Kidney epithelial cell (primary cell): Measurements from ENCODE around the gene NMNAT3. TPM values are rescaled to one million over a fixed set of nuclear protein-coding genes. Genes with fewer than 3 reads are reported as not detected.

Experiments
- DNase-seq: peaks from one replicate; pipeline ENCODE4 v3.0.0-alpha.2; 2010; ENCODE audit warnings: low read depth
- H3K27me3 ChIP-seq: 2 replicates; pipeline ENCODE4 v1.6.0; 2011; ENCODE audit warnings: low read length; ENCODE audit not compliant: control insufficient read depth, insufficient read depth
- H3K36me3 ChIP-seq: 2 replicates; pipeline ENCODE4 v1.5.1; 2011; ENCODE audit warnings: low read length; ENCODE audit not compliant: control insufficient read depth, insufficient read depth
- H3K4me3 ChIP-seq: 2 replicates; pipeline ENCODE4 v1.5.1; 2011; ENCODE audit warnings: low read depth, mild to moderate bottlenecking, control low read depth, low read length
- CTCF ChIP-seq: IDR thresholded peaks from 2 replicates; pipeline ENCODE4 v1.5.1; 2011; ENCODE audit warnings: mild to moderate bottlenecking, moderate library complexity, low read length, control low read depth, inconsistent platforms; ENCODE audit not compliant: insufficient read depth, poor library complexity, severe bottlenecking
- total RNA-seq: library from RNA; depleted of rRNA; stranded (reverse); fragments of >200 nt; gene quantifications from 2 replicates; pipeline ENCODE4 v1.2.3, GENCODE V29; 2015

Gene NMNAT3
- total RNA-seq, 1 donor from 2014 or later, result 8.6 TPM

GRCh38 chr3:139528281-139528680 lies 149.5 kb downstream of the NMNAT3 start:
- Histone ChIP-seq H3K27me3 (no peaks in the 10 kb centered on the region), H3K36me3 (no peaks in the 10 kb centered on the region), H3K4me3 (no peak overlapping the region)
- TF ChIP-seq CTCF, result no peak
- DNase-seq, result no peak

- H3K36me3 ChIP-seq, result no peaks in the 10 kb centered on the region
- no peak overlapping the region for H3K4me3 ChIP-seq
- no peak for DNase-seq
- H3K27me3 ChIP-seq, result no peaks in the 10 kb centered on the region
- TF ChIP-seq CTCF, result no peak
These were observed 150.5 kb downstream of the NMNAT3 start for GRCh38 chr3:139527265-139527664.

GRCh38 chr3:139526146-139526545 lies 151.6 kb downstream of the NMNAT3 start:
- TF ChIP-seq CTCF, result no peak
- DNase-seq, result no peak
- H3K27me3 ChIP-seq, result no peaks in the 10 kb centered on the region

GRCh38 chr3:139524841-139525636 lies 152.7 kb downstream of the NMNAT3 start:
- no peak for TF ChIP-seq CTCF
- no peaks in the 10 kb centered on the region for H3K27me3 ChIP-seq
- H3K36me3 ChIP-seq, result peaks cover 3% of the 10 kb centered on the region
- DNase-seq, result no peak
- H3K4me3 ChIP-seq, result no peak overlapping the region

More at GRCh38 chr3:139526146-139526545, 151.6 kb downstream of the NMNAT3 start:
- no peaks in the 10 kb centered on the region for H3K36me3 ChIP-seq
- no peak overlapping the region for H3K4me3 ChIP-seq

- Histone ChIP-seq H3K27me3 (no peaks in the 10 kb centered on the region), H3K36me3 (peaks cover 3% of the 10 kb centered on the region), H3K4me3 (no peak overlapping the region)
- TF ChIP-seq CTCF, result no peak
- no peak for DNase-seq
These were observed 154.1 kb downstream of the NMNAT3 start for GRCh38 chr3:139523718-139524117.

GRCh38 chr3:139523166-139523565 lies 154.6 kb downstream of the NMNAT3 start:
- no peaks in the 10 kb centered on the region for H3K27me3 ChIP-seq
- no peak for DNase-seq
- peaks cover 3% of the 10 kb centered on the region for H3K36me3 ChIP-seq
- no peak overlapping the region for H3K4me3 ChIP-seq
- TF ChIP-seq CTCF, result no peak
